ENCODE results near the gene AGFG2. TPM values are rescaled to one million over a fixed set of nuclear protein-coding genes. Genes with fewer than 3 reads are reported as not detected.
A peak's percentile ranks its signal among the peaks of the same experiment; 100 is the strongest.

Gene AGFG2
- total and polyA plus RNA-seq, 2 of the 13 experiments (the other 11 are each of a cell fraction or from before 2014, with no cell fraction given): 125 to 132 TPM

- TF ChIP-seq ZNF407 (CRISPR knock-in tag; IDR thresholded peaks at IDR 0.05; ENCODE audit: not compliant biosample characterization) (no peak), GFI1 (CRISPR knock-in tag; IDR thresholded peaks at IDR 0.05; ENCODE audit: borderline replicate concordance) (no peak; the same call in 1 of the 2 replicates), CEBPG (CRISPR knock-in tag; IDR thresholded peaks at IDR 0.05) (no peak; the same call in 1 of the 2 replicates), ZSCAN25 (CRISPR knock-in tag; IDR thresholded peaks at IDR 0.05) (no peak), RFXANK (CRISPR knock-in tag; IDR thresholded peaks at IDR 0.05) (no peak), POLR2AphosphoS2 (IDR thresholded peaks at IDR 0.05; ENCODE audit: low read depth, low read length) (no peak), ZNF768 (CRISPR knock-in tag; IDR thresholded peaks at IDR 0.05) (no peak), PLRG1 (conservative IDR thresholded peaks at IDR 0.05) (no peak), ELF4 (CRISPR knock-in tag; IDR thresholded peaks at IDR 0.05; ENCODE audit: borderline replicate concordance) (0 out of 2 replicates have a peak, but pooled peaks have one; percentile 3), ZNF800 (CRISPR knock-in tag; IDR thresholded peaks at IDR 0.05) (no peak), CREB3 (CRISPR knock-in tag; IDR thresholded peaks at IDR 0.05) (no peak), CHD4 (IDR thresholded peaks at IDR 0.05; ENCODE audit: borderline replicate concordance, low read length) (no peak), ZNF619 (CRISPR knock-in tag; IDR thresholded peaks at IDR 0.05) (no peak), PLSCR1 (CRISPR knock-in tag; IDR thresholded peaks at IDR 0.05; ENCODE audit: borderline replicate concordance) (no peak), ZFP82 (CRISPR knock-in tag; IDR thresholded peaks at IDR 0.05; ENCODE audit: borderline replicate concordance) (no peak), ZNF720 (CRISPR knock-in tag; IDR thresholded peaks at IDR 0.05) (no peak), ZNF577 (CRISPR knock-in tag; IDR thresholded peaks at IDR 0.05; ENCODE audit: borderline replicate concordance, low read depth) (no peak)
These were observed 6.5 kb downstream of the AGFG2 start (continued) for GRCh38 chr7:100545360-100546128.
